Kidney (tissue), 14 donors: ENCODE data around the gene DEDD2. TPM values are rescaled to one million over a fixed set of nuclear protein-coding genes. Genes with fewer than 3 reads are reported as not detected.

Experiments
- DNase-seq, 5 donors: peaks; one replicate each; pipeline ENCODE4 v3.0.0-alpha.2; 2013 to 2020
- FAIRE-seq: peaks from 2 replicates; lab custom pipeline; 2012; peaks lifted over from hg19 to GRCh38; lab: Jason Lieb, UNC
- H3K27ac ChIP-seq, 2 donors: one replicate each; pipeline ENCODE4 v1.7.0; 2013; ENCODE audit warnings: low read depth in 2 of 2, low read length in 2 of 2, inconsistent platforms in 1 of 2
- H3K27me3 ChIP-seq: one replicate; pipeline ENCODE4 v1.7.1; 2013; ENCODE audit warnings: low read length, inconsistent platforms; ENCODE audit not compliant: control insufficient read depth, insufficient read depth
- H3K36me3 ChIP-seq, 3 donors: one replicate each; pipeline versions ENCODE4 v1.7.0 to v1.7.1; 2013; ENCODE audit warnings: low read length in 3 of 3, control low read depth in 1 of 3, inconsistent platforms in 1 of 3; ENCODE audit not compliant: insufficient read depth in 3 of 3, control insufficient read depth in 2 of 3
- H3K4me1 ChIP-seq, 3 donors: one replicate each; pipeline versions ENCODE4 v1.7.0 to v1.7.1; 2013; ENCODE audit warnings: low read length in 3 of 3, inconsistent platforms in 1 of 3, low read depth in 1 of 3; ENCODE audit not compliant: control insufficient read depth in 2 of 3, insufficient read depth in 2 of 3
- H3K4me3 ChIP-seq, 3 donors: one replicate each; pipeline versions ENCODE4 v1.7.0 to v1.8.1; 2013; ENCODE audit warnings: low read length in 3 of 3, control low read depth in 1 of 3, inconsistent platforms in 1 of 3
- H3K9ac ChIP-seq, 3 donors: one replicate each; pipeline versions ENCODE4 v1.7.0 to v1.7.1; 2013; ENCODE audit warnings: low read length in 3 of 3, control low read depth in 1 of 3, inconsistent platforms in 1 of 3
- H3K9me3 ChIP-seq, 3 donors: one replicate each; pipeline versions ENCODE4 v1.7.0 to v1.7.1; 2013; ENCODE audit warnings: low read length in 3 of 3, control low read depth in 1 of 3, inconsistent platforms in 1 of 3; ENCODE audit not compliant: control insufficient read depth in 2 of 3, insufficient read depth in 1 of 3
- CTCF ChIP-seq: IDR thresholded peaks from 3 replicates; pipeline ENCODE4 v1.5.1; 2012; ENCODE audit warnings: mild to moderate bottlenecking, moderate library complexity, borderline replicate concordance; ENCODE audit not compliant: insufficient read depth; ENCODE audit errors: extremely low read depth
- intact Hi-C: fragments of 100-400 bp; cut with DNase I; formaldehyde crosslinking; loops from one replicate; pipeline ENCODE4 v1.11.1; 2022
- polyA plus RNA-seq: library from polyadenylated mRNA; stranded (reverse); fragments of 350-450 nt; fragmentation: Illumina TruSeq; extraction: RNeasy Lipid Tissue Mini Kit (QIAGEN cat#74804); gene quantifications from one replicate; pipeline ENCODE4 v1.2.3, GENCODE V29; 2014; ENCODE audit warnings: low read depth, low replicate concordance; ENCODE audit not compliant: insufficient read depth
- total RNA-seq: library from RNA; stranded (reverse); fragmentation: NEBNext Ultra II Directional; extraction: Animal tissue kit (Norgen Biotek cat#: 25700); gene quantifications from one replicate; pipeline ENCODE4 v1.2.1, GENCODE V29; 2021
- donor health status: control.
- donor health status: control.
- donor health status: control.
- donor health status: control.
- donor health status: control.
- donor health status: DM: yes; HTN: yes; CAD: no.
- donor health status: Normal renal cell carcinoma (clear cell type).

The DEDD2 gene
- total and polyA plus RNA-seq, 2 donors from 2014 or later = 26.1 to 36.3 TPM

GRCh38 chr19:42242512-42243409 lies 25.3 kb upstream of the DEDD2 start, which contains the start of gene GSK3A:
GSK3A (minus strand) TSS chr19:42242602; CDS start chr19:42242465, 137 bp downstream.
- intact Hi-C loops = no loop called here
- peak within 1 kb of the TSS; percentile 87 to 96 (median 95) for H3K4me3 ChIP-seq
- no peaks in the 10 kb centered on the region for H3K9me3 ChIP-seq
- peak within 1 kb of the TSS; percentile 92 to 99 for H3K27ac ChIP-seq
- peaks cover 0 to 18% (median 7%) of the 10 kb centered on the region in 3 donors for H3K4me1 ChIP-seq
- no peaks in the 10 kb centered on the region for H3K36me3 ChIP-seq
- TF ChIP-seq CTCF = no peak
- H3K27me3 ChIP-seq = no peaks in the 10 kb centered on the region
- FAIRE-seq (peak; percentile 71), DNase-seq (peak; percentile 98 to 100 (median 99))
- H3K9ac ChIP-seq = peak within 1 kb of the TSS; percentile 54 to 96 (median 80)

DNA sequence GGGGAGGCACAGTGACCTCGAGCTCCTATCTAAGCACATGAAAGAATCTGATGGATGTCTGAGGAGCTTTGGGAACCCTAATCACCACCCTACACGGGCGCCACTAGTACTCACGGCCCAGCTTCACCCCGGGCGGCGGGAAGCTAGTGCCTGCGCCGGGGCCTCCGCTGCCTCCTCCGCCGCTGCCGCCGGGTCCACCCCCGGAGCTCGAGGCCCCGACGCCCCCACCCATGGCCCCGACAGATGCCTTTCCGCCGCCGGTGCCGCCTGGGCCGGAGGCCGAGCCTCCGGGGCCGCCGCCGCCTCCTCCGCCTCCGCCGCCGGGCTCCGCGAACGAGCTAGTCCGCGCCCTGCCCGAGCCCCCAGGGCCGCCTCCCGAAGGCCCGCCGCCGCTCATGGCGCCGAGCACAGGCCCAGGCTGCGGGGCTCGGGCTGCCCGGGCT lies 24.6 kb upstream of the DEDD2 start:
- FAIRE-seq (no peak), DNase-seq (no peak)
- intact Hi-C loops = no loop called here
- H3K27me3 ChIP-seq = no peaks in the 10 kb centered on the region
- peaks cover 0 to 18% (median 7%) of the 10 kb centered on the region in 3 donors for H3K4me1 ChIP-seq
- TF ChIP-seq CTCF = no peak
- no peaks in the 10 kb centered on the region for H3K36me3 ChIP-seq
- peak overlapping the region; percentile 16 to 50 for H3K27ac ChIP-seq
- peak overlapping the region; percentile 59 to 96 (median 95) for H3K4me3 ChIP-seq
- no peaks in the 10 kb centered on the region for H3K9me3 ChIP-seq
- H3K9ac ChIP-seq = peak overlapping the region; percentile 42 to 96 (median 56)

DNA sequence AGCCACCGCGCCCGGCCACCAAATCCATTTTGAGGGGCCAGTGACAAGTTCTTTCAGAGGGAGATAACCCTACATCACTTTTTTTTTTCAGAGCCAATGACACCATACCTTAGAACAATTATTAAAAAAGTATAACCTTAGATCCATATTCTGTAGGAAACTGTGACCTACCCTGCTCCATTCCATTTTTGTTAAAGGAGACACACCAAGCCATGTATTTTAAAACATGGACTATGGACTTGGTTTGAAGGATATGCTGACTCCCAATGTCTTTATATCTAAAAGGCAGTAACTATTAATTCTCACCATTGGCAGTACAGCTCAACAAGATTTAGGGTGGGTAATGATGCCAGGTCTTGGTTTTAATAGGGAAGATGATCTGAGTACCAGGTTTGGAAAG lies 23.8 kb upstream of the DEDD2 start:
- peak overlapping the region; percentile 59 to 96 (median 95) for H3K4me3 ChIP-seq
- FAIRE-seq (no peak), DNase-seq (no peak)
- peaks cover 0 to 6% (median 0%) of the 10 kb centered on the region in 3 donors for H3K36me3 ChIP-seq
- H3K9me3 ChIP-seq = no peaks in the 10 kb centered on the region
- H3K27ac ChIP-seq = no peak overlapping the region
- H3K9ac ChIP-seq = peak overlapping the region; percentile 42 to 96 (median 56)
- peaks cover 0 to 17% (median 7%) of the 10 kb centered on the region in 3 donors for H3K4me1 ChIP-seq
- no peaks in the 10 kb centered on the region for H3K27me3 ChIP-seq
- TF ChIP-seq CTCF = no peak
- intact Hi-C loops = no loop called here
